NOMO-1 treated with dmso at 0.1 percent for 144 hours (cell line): ENCODE data around the gene ABCC1.

ENCODE experiments used
- DNase-seq: peaks from one replicate; lab custom pipeline; 2025; ENCODE audit not compliant: unreplicated experiment; lab: John Stamatoyannopoulos, UW

ABCC1 gene

DNA sequence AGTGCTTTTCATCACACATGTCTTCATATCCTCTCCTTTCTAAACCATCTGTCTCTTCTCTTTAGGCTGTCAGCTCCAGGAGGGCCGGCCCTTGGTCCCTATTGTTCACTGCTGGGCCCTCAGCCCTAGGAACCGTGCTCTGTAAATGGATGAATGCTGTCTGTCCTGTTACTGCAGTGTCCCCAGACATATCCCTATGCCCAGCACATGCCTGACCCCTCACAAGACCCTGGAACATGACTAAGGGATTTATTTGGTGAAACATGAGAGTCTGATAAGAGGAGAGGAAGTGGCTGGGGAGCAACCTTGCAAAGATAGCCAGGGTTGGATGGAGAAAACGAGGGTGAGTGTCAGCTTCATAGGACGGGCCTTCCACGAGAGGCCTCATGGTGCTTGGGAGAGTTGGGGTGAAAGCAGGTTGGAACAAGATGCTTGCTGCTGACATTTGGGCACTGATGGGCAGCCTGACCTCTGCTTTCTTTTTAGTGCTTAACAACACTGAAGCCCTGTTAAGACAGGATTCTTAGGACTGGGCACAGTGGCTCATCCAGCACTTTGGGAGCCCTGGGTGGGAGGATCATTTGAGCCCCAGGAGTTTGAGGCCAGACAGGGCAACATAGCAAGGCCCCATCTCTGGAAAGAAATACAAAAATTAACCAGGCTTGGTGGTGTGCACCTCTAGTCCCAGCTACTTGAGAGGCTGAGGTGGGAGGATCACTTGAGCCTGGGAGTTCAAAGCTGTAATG lies 39.0 kb downstream of the ABCC1 start:
- DNase-seq, result no peak

- DNase-seq, result no peak
Measured at GRCh38 chr16:15990902-15991301, 41.5 kb downstream of the ABCC1 start.

GRCh38 chr16:15993128-15993527 lies 43.7 kb downstream of the ABCC1 start:
- no peak for DNase-seq

GRCh38 chr16:15993541-15993940 lies 44.1 kb downstream of the ABCC1 start:
- DNase-seq, result no peak

- no peak for DNase-seq
Measured at GRCh38 chr16:15993946-15994665, 44.7 kb downstream of the ABCC1 start.

GRCh38 chr16:15996432-15997109 lies 47.2 kb downstream of the ABCC1 start:
- no peak for DNase-seq

DNA sequence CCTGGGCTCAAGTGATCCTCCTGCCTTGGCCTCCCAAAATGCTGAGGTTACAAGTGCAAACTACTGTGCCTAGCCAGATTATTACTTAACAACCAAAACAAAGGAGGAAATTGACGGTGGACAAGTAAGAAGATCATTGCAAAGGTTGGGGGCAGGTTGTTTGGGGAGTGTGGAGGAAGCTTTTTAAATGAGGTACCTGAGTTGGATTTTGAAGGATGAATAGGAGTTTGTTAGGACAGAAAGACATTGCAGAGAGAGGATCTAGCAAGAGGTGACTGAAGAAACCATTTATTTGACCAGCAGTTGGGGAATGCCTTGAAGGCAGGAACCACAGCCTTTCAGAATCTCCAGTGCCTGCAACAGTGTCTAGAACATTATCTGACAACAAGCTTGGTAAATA lies 51.3 kb downstream of the ABCC1 start:
- no peak for DNase-seq

DNA sequence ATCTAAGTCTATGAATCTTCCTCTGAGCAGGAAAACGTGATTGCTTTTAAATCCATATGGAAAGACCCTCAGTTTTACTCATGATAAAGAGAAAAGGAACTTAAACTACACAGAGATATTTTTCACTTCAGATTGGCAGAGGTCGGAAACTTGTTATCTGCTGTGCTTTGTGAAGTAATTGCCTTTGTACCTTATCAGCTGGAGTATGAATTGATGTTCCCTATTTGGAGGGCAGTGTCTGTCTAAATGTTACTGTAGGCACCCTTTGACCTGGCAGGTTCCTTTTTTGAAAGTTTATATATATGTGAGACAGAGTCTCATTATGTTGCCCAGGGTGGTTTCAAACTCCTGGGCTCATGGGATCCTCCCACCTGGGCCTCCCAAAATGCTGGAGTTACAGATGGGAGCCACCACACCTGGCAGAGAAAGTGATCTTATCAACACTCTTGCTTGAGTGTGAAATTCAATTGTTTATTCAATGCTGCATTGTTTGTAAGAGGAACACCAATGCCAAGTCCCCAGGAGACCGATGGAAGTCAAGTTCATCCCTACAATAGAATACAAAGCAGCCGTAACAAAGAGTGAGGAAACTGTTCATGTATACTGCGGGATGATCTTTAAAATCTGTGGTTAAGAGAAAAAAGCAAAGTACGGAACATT lies 52.3 kb downstream of the ABCC1 start:
- DNase-seq, result no peak

DNA sequence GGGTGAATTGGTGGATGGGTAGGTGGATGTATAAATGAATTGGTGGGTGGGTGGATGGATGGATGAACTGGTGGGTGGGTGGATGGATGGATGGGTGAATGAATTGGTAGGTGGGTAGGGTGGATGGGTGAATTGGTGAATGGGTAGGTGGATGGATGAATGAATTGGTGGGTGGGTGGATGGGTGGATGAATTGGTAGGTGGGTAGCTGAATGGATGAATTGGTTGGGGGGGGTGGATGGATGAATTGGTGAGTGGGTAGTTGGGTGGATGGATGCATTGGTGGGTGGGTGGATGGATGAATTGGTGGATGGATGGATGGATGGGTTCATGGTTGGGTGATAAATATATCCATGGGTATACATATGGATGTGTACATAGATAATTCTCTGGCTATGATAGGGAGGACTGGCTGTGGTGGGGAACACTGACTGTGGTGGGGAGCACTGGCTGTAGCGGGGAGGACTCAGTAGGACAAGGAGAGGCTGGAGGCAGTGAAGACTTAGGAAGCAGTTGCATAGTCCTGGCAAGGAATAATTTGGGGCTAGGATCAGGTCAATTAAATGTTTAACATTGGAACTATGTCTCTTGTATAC lies 54.4 kb downstream of the ABCC1 start:
- no peak for DNase-seq

DNA sequence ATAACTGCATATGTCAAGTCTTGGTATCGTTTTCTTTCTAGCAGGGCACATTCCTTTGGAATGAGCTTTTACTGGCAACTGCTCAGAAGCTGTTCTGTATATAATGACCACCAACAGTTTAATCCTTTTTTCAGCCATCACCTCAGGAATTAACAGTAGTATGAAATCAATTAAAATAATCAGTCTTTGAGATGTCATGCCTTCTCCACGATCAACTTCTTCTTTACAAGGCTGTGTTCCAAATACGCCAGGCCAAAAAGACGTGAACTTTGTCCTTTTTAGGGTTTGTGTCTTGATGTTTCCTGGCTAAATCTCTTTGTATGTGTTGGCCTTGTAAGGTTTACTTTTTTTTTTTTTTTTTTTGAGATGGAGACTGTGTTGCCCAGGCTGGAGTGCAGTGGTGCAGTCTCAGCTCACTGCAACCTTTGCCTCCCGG lies 54.9 kb downstream of the ABCC1 start:
- DNase-seq, result no peak

- DNase-seq, result no peak
Measured at GRCh38 chr16:16005721-16006120, 56.3 kb downstream of the ABCC1 start.

- DNase-seq, result no peak
Measured at GRCh38 chr16:16006650-16007049, 57.2 kb downstream of the ABCC1 start.

- DNase-seq, result no peak
Measured at GRCh38 chr16:16007743-16008111, 58.3 kb downstream of the ABCC1 start.

DNA sequence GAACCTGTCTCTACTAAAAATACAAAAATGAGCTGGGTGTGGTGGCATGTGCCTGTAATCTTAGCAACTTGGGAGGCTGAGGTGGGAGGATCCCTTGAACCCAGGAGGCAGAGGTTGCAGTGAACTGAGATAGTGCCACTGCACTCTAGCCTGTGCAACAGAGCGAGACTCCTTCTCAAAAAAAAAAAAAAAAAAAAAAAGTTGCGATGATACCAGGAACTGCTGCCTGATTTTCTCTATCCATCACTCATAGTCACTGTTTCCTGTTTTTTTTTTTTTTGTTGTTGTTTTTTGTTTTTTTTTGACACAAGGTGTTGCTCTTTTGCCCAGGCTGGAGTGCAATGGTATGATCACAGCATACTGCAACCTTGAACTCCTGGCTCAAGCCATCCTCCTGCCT lies 59.2 kb downstream of the ABCC1 start:
- no peak for DNase-seq

DNA sequence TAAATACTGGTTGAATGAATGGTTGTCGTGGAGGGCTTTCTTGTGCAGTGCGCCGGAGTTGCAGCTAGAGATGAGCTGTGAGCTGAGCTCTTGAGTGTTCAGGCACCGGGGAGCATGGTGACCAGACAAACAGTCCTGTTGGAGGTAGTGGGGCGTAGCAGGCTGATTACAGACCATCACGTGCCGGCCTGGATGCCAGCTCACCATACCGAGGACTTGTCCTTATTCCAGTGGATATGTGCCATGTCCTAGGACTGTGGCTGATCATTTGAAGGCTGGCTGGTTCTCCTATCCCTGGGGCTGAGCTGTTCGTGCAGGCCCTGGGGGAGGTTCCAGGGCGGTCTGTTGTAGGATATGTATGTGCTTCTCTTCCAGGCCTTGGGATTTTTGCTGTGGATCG lies 60.0 kb downstream of the ABCC1 start:
- no peak for DNase-seq

DNA sequence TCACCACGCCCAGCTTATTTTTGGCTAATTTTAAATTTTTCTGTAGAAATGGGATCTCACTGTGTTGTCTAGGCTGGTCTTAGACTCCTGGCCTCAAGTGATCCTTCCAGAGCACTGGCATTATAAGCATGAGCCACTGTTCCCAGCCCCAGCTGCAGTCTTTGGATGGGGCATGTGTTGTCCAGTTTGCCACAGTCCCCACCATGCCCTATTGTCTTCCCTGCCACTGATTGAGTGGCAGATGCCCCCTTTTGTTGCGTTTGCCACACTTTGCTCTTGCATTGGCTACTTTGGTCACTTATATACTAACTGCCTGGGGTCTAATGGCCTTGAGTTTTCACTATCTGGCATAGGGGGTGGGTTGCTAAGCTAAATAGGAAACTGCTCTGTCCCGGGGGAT lies 60.8 kb downstream of the ABCC1 start:
- DNase-seq, result no peak

GRCh38 chr16:16012144-16012543 lies 62.7 kb downstream of the ABCC1 start:
- DNase-seq, result no peak

GRCh38 chr16:16013812-16014211 lies 64.4 kb downstream of the ABCC1 start:
- no peak for DNase-seq

GRCh38 chr16:16014329-16015224 lies 65.2 kb downstream of the ABCC1 start:
- no peak for DNase-seq

GRCh38 chr16:16015849-16016248 lies 66.4 kb downstream of the ABCC1 start:
- DNase-seq, result no peak
